NCI-H2196 treated with DMSO at 0.1 percent for 48 hours (cell line): ENCODE results near the gene METTL24.
"Not testable (repeated sequence)": the region's sequence is repeated elsewhere in the genome, so short reads cannot be mapped to it uniquely, and the experiment has no call there.

Experiments
- DNase-seq: peaks from one replicate; lab custom pipeline; 2025; ENCODE audit not compliant: unreplicated experiment; lab: John Stamatoyannopoulos, UW

Gene METTL24

DNA sequence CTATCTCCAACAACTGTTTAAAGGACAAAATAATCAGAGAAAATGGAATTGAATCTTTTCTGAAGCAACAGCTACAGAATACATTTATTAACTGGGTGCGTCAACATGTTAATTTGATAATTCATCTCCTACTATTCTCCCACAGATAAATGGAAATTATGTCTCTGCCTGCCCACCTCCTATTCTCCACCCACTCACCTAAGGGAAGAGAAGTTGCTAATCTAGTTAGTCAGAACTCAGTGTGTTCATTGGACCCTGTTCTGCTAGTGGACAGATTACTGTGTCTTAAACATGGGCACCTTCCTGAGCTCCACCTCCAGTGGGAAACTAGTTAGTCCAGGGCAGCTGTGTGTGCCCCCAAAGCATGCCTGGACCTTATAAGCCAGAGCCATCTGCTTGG lies 41.0 kb downstream of the METTL24 start:
- no peak for DNase-seq

DNA sequence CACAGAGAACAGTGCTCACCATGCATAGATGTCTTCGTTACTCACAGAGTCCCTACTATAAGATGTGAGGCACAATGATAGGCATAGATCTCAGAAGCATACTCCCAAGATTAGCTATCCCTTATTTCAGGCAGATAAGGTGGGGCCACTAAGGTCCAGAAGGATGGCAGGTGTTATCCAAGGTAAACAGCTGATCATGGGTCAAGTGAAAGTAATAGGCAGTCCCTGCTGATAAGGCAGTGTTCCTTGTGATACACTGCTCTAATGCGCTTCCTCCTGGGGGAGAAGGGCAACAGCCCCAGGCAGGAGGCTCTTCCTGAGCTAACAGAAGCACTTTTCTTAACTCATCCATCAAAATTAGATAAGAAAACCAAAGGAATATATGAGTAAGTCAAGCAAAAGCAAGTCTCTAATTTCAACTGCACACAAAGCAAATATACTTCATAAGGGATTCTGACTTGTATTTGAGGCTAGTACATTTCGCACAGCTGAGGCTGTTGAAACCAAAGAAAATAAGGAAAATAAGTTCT lies 42.2 kb downstream of the METTL24 start:
- no peak for DNase-seq

DNA sequence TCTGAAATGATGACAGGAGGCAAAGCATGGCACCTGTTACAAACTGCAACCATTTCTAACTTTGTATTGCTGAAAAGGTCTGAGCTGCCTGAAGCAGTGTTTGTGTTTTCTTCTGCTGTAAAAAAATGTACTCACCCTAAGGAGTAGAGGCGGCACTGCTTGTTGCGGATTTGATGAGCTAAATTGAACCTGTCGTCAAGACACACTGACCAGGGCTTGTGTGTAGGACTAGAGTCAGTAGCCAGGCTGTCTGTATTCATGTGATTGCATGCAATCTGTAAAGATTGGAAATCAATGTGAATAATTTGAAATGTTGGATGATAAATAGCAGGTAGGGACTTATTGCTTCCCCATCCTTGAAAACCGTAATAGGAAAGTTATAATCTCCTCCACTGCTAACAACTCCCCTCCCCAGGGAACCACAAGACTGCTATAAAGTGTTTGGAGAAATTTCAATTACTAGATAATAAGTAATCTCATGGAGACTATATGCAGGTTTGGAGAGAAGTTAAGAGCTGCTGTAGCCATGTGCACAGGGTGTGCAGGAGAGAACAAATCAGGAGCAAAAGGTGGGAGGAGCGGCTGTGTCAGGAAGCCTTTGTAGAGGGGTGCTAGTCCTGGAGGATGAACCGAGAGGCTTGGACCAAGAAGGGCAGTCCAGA lies 42.8 kb downstream of the METTL24 start:
- no peak for DNase-seq

DNA sequence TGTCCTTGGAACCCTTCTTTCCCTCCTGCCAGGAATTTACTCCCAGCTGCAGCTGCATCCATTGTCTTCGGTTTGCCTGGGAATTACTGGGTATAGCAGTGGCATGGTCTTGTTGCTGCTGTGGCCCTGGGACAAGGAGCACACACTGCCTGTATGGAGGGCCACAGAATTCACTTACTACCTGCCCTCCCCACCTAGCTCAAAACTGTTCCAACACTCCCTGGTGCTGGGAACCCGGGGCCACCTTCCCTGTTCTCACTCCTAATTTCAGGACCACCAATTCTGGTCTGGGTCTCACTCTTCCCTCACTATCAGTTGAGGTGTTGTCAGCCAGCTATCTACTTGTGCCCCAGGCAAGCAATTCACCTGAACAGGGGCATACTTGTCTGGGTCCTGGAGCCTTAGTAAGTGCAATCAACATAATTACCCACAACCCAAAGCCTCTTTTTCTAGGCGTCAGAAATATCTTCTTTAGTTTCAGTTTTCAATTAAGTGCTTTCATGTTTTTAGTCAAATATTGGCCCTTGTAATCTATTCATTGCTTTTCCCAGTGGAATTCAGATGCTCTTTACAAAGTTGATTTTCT lies 47.2 kb downstream of the METTL24 start:
- no peak for DNase-seq

DNA sequence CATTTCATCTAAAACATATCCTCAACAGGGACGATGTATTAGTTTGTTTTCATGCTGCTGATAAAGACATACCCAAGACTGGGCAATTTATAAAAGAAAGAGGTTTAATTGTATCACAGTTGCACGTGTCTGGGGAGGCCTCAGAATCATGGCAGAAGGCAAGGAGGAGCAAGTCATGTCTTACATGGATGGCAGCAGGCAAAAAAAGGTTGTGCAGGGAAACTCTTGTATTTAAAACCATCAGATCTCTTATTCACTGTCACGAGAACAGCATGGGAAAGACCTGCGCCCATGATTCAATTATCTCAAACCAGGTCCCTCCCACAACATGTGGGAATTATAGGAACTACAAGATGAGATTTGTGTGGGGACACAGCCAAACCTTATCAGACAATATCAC lies 48.7 kb downstream of the METTL24 start:
- not testable (repeated sequence) for DNase-seq

DNA sequence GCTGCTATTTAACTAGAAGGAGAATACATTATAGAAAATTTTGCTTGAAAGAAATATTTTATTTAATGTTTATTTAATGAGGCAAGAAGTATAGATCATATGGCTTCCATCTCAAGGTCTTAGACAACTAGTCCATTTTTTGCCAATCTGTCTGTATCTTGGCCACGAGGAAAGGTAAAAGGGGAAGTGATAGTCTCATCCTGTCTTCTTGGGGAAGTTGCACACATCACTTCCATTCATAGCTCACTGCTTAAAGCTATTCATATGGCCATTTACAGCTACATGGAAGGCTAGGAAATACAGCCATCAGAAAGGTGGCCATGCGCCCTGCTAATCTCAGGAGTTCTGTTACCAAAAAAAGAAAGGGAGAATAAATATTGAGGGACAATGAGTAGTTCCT lies 50.8 kb downstream of the METTL24 start:
- DNase-seq = no peak

DNA sequence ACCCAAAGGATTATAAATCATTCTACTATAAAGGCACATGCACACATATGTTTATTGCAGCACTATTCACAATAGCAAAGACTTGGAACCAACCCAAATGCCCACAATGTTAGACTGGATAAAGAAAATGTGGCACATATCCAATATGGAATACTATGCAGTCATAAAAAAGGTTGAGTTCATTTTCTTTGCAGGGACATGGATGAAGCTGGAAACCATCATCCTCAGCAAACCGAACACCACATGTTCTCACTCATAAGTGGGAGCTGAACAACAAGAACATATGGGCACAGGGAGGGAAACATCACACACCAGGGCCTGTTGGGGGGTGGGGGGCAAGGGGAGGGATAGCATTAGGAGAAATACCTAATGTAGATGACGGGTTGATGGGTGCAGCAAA lies 52.3 kb downstream of the METTL24 start:
- not testable (repeated sequence) for DNase-seq

DNA sequence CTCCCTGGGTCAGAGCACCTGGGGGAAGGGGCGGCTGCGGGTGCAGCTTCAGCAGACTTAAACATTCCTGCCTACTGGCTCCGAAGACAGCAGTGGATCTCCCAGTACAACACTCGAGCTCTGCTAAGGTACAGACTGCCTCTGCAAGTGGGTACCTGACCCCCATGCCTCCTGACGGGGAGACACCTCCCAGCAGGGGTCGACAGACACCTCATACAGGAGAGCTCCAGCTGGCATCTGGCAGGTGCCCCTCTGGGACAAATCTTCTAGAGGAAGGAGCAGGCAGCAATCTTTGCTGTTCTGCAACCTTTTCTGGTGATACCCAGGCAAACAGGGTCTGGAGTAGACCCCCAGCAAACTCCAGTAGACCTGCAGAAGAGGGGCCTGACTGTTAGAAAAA lies 54.5 kb downstream of the METTL24 start:
- DNase-seq = not testable (repeated sequence)

DNA sequence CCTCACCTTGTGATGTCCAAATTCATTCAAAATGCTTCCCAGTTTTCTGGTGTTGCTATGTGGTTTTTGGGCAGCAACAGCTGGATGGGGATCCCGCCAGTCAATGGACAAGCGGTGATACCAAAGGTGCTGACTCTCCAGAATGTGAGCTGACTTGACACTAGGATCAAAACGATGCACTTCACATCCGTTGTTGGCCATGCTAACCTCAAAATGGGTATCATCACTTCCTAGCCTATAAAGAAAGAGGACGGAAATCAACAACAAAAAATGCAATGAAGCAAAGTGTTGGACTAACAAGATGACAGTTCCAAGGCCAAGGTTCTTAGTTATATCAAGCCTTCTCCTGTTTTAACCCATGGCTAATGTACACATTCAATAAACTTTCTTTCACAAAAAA lies 59.2 kb downstream of the METTL24 start:
- DNase-seq = no peak

DNA sequence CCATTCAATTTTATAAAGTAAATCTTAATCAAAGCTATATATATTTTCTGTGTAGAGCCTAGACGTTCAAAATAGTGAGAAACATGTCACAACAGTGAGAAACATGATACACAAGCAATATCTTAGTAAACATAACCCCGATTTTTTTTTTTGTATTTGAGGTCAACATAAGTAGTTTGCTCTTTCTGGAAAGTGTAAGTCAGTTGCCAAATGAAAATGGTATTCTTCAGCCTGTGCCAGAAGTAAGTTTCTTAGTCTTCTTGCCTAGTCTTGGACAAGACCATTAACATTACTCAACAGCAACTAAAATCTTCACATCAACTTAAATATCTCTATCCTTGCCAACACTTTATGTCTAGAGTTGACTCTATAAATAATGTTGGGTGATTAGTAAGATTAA lies 59.7 kb downstream of the METTL24 start:
- DNase-seq = no peak

DNA sequence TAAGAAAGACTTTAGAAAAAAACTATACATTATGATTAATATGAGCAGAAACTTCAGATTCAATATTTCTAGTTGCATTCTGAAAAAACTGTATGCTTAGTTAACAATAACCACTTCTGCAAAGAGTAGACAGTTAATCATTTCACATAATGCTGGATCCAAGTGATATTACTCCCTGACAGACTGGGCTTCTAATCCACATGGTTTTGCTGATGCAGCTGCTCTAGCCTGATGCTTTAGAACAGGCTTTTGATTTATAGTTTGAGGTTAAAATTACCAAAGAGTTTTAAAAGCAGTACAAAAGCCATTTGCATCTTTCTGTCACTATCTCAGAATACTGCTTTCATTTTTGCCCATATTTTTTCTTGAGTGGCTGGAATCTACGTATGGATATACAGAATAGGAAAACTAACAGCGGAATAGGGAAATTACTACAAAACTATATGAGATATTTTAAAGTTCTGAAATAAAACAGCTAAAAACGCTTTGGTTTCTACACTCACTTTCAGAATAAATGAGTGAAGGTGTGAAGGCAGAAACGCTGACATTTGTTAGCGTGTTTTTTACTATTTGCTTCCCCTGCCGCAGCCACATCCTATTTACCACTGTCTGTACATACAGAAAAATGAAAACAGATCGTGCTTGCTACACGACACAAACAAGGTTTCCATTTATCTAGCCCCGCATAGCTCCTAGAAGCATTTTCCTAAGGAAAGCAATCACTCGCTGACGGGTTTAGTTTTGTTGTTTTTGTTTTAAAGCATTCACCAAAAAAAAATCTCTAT lies 61.7 kb downstream of the METTL24 start:
- DNase-seq = no peak

DNA sequence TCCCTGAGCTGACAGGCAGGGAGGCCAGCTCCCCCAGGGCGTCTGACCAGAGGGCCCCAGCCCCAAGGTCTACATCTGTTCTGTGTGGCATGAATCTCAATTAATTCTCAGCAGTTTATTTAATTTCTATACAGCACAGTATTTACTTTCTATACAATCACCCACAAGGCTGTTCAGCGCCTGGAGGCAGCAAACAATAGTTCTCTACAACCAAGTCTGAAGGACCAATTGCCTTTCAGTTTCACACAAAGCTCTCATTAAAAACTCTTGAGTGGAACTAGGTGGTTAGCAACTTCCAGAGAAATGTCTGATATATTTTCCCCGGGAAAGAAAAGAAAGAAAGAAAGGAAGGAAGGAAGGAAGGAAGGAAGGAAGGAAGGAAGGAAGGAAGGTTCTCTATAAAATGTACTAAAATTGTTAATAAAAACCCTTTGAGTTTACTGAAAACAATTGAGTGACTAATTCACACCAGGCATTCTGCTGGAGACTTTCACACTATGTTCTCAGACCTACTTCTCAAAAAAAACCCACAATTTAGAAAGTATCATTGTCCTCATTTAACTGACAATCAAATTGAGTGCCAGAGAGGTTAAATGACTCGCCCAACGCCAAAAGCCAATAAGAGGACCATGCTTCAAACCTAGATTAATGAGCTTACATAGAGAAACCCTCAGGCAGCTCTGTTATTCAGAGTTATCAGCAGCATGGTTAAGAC lies 62.5 kb downstream of the METTL24 start:
- DNase-seq = no peak

DNA sequence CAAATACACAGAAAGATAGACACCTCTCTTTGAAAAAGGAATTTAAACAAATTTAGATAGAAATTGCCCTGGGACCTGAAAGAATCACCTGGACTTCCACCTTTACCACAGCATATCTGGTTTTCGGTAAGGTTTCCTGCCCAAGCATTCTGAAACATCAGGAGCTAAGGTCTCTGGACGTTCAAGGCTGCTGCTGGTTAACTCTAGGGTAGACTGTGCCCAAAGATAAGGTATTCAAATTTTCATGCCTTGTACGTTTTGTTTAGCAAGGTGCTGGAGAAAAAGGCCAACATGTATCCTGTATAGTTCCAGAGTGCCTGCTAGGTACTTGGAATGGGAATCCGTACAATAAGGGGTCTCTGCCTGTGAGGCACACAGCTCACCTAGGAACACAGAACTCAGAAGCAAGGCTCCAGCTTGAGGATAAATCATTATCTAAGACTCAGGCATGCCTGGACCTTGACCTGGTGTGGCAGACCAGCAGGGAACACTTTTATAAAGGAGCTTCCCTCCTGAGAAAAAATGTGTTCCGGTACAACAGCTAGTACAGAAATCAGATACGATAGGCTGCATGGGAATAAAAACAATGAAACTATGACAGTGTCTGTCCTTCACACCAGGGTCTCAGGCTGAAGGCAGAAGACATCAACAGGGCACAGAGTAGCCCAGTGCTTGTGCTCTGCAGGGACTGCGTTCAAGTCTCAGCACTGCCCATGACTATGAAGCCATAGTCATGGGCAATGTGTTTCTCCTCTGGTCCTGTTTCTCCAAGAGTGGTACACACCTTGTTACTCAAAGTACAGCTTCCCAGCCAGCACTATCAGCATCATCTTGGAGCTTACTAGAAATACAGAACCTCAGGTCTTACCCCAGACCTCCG lies 70.4 kb downstream of the METTL24 start:
- no peak for DNase-seq

DNA sequence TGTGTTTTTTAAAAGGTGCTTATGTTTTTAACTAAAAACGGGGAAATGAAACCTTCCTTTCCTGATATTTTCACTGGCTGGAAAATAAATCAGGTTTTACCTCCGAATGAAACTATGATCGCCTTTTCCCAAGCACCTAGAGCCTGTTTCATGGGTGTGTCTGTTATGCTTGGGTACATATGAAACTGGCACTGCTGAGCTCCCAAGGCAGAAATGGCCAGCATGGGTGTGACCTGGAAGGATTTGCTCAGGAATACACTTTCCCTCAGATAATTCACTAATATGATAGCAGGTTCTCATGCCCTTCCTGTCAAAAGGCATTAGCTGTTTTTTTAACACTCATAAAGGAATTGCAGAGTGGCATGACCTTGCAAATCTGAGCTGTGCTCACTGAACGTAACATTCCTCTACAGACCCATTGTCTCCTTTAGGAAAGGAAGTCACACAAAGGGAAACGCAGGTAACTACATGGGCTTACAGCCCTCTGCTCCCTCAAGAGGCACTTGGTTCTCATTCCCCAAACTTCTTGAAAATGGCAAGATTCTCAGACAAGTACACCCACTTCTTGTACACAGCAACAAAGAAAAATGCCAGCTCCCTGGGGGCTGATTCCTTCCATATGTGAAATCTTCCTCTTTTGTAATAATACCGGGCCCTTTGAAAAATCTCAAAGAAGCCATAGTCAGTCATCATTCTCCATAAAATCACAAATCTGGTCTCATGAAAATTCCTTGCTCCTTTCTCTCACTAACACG lies 72.7 kb downstream of the METTL24 start:
- no peak for DNase-seq

DNA sequence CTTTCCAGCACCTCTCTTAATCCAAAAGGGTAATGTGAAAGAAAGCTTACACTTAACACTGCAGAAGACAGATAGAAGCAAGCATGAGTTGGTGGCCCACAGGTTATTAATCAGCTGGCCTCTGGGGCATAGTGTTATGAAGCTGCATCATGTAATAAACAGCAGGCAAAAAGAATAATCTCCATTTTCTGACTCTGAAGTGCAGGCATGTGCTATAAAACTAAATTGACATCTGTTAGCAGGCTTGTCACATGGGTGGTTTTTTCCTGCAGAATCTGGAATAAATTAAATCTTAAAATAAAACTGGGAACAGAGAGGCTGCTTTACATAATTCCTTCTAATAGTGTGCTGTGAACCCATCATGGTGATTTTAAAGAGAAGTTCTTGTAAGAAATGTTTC lies 73.3 kb downstream of the METTL24 start:
- no peak for DNase-seq

DNA sequence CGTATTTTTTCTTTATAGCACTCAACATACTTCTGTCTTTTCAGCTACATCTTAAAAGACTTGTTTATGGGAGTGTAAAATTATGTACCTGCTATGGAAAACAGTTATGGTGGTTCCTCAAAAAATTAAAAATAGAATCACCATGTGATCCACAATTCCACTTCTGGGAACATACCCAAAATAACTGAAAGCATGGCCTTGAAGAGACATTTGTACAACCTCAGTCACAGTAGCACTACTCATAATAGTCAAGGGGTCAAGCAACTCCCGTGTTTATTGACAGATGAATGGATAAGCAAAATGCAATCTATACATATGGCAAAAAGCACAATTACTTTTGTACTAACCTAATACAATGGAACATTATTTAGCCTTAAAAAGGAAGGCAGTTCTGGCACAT lies 74.5 kb downstream of the METTL24 start:
- DNase-seq = no peak

DNA sequence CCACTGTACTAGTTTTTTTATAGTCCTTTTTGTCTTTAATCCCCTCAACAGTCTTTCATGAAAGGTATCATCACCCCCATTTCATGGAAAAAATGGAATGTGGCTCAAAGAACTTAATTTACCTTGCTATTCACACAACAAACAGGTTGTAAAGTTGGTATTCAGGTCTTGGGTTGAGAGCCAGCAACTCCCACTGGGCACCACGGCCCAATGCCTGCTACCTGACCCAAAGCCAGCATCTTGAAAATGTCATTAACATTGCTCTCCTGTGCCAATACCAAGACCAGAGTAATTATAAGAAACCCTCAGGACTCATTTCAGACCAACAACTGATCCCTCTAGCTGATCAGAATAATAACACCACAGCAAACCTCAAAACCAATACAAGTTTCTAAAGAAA lies 75.7 kb downstream of the METTL24 start:
- no peak for DNase-seq

DNA sequence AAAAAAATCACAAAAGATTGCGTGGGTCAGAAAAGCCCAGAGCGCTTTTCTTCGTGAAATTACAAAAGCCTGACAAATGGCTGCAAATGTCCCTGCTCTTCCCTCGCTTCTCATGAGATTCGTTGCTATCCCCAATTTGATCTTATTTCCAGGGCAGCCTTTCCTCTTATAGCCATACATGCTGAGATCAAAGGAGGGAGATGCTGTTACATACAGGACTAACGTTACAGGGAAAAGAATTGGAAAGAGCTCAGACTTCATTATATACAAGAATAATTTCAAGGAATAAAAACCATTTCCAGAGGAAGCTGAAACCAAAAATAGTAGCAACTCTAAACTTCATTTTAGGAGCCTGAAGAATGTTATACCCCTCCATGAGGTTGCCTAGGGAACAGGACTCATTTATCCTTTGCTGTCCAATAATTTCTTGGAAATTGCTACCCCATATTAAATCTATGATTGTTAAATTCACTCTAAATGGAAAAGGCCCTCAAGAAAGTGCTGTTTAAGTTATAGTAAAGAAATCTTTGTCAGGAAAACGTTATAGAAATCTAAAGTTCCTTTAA lies 81.0 kb downstream of the METTL24 start:
- no peak for DNase-seq

DNA sequence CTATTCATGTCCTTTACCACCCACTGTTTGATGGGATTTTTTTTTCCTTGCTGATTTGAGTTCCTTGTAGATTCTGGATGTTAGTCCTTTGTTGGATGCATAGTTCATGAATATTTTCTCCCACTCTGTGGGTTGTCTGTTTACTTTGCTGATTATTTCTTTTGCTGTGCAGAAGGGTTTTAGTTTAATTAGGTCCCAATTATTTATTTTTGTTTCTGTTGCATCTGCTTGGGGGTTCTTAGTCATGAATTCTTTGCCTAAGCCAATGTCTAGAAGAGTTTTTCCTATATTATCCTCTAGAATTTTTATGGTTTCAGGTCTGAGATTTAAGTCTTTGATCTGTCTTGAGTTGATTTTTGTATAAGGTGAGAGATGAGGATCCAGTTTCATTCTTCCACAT lies 85.4 kb downstream of the METTL24 start:
- DNase-seq = not testable (repeated sequence)

DNA sequence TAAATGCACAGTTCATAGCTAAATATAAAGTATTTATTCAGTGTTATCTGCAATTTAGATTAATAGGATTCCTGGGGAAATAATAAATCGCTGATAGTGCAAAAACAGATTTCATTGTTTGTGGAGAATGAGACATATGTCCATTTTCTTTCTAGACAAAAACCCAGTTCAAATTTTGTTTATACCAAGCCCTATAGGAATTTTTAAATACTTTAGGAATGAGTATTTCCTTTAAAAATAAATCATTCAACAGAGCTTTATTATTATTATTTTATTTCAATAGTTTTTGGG lies 86.5 kb downstream of the METTL24 start:
- DNase-seq = no peak
